C4-2B (cell line): Measurements from ENCODE around the gene SSH3.

Experiments used
- ZFX ChIP-seq: fragments of 450-650 bp; IDR thresholded peaks from 2 replicates; pipeline ENCODE4 v1.6.1; 2017
- TF ChIP-seq, protein P1 (sequence below): fragments of 450-650 bp; conservative IDR thresholded peaks from 2 replicates; pipeline ENCODE4 v1.5.1; 2017; ENCODE audit warnings: mild to moderate bottlenecking

- TF ChIP-seq, protein P1, sequence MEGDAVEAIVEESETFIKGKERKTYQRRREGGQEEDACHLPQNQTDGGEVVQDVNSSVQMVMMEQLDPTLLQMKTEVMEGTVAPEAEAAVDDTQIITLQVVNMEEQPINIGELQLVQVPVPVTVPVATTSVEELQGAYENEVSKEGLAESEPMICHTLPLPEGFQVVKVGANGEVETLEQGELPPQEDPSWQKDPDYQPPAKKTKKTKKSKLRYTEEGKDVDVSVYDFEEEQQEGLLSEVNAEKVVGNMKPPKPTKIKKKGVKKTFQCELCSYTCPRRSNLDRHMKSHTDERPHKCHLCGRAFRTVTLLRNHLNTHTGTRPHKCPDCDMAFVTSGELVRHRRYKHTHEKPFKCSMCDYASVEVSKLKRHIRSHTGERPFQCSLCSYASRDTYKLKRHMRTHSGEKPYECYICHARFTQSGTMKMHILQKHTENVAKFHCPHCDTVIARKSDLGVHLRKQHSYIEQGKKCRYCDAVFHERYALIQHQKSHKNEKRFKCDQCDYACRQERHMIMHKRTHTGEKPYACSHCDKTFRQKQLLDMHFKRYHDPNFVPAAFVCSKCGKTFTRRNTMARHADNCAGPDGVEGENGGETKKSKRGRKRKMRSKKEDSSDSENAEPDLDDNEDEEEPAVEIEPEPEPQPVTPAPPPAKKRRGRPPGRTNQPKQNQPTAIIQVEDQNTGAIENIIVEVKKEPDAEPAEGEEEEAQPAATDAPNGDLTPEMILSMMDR: no peak
- no peak for TF ChIP-seq ZFX
Observed at GRCh38 chr11:67280788-67281551, 22.4 kb upstream of the SSH3 start.
